VCaP (cell line): ENCODE results near the gene AQP12A.

ENCODE experiments used
- H3K27ac ChIP-seq: fragments of 450-650 bp; 2 replicates; pipeline ENCODE4 v1.5.1; 2017
- TF ChIP-seq, protein P1 (sequence below): fragments of 450-650 bp; conservative IDR thresholded peaks from 2 replicates; pipeline ENCODE4 v1.5.1; 2017; ENCODE audit warnings: mild to moderate bottlenecking, moderate library complexity

The AQP12A gene

DNA sequence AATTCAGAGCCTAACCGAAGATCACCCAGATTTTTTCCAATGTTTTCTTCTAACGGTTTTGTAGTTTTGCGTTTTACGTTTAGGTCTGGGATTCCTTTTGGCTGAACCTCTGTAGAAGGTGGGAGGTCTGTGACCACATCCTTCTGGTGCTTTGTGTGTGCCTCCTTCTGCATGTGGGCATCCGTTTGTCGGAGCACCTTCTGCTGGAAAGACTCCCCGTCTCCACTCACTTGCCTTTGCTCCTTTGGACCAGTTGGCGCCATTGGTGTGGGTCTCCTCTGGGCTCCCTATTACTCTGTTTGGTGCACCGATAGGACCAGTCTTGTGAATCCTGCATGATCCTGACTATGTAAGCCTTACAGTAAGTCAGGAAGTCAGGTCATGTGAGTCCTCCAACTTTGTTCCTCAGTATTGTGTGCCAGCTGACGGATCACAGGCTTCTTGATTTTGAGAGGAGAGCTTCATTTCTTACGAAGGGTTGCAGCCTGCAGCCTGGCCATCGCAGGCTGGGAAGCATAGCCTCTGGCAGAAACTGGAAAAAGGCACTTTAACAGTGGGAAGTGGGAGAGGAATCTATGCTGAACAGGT is 13.6 kb downstream of the AQP12A start:
- H3K27ac ChIP-seq = no peak overlapping the region
- TF ChIP-seq, protein P1, sequence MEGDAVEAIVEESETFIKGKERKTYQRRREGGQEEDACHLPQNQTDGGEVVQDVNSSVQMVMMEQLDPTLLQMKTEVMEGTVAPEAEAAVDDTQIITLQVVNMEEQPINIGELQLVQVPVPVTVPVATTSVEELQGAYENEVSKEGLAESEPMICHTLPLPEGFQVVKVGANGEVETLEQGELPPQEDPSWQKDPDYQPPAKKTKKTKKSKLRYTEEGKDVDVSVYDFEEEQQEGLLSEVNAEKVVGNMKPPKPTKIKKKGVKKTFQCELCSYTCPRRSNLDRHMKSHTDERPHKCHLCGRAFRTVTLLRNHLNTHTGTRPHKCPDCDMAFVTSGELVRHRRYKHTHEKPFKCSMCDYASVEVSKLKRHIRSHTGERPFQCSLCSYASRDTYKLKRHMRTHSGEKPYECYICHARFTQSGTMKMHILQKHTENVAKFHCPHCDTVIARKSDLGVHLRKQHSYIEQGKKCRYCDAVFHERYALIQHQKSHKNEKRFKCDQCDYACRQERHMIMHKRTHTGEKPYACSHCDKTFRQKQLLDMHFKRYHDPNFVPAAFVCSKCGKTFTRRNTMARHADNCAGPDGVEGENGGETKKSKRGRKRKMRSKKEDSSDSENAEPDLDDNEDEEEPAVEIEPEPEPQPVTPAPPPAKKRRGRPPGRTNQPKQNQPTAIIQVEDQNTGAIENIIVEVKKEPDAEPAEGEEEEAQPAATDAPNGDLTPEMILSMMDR = no peak

DNA sequence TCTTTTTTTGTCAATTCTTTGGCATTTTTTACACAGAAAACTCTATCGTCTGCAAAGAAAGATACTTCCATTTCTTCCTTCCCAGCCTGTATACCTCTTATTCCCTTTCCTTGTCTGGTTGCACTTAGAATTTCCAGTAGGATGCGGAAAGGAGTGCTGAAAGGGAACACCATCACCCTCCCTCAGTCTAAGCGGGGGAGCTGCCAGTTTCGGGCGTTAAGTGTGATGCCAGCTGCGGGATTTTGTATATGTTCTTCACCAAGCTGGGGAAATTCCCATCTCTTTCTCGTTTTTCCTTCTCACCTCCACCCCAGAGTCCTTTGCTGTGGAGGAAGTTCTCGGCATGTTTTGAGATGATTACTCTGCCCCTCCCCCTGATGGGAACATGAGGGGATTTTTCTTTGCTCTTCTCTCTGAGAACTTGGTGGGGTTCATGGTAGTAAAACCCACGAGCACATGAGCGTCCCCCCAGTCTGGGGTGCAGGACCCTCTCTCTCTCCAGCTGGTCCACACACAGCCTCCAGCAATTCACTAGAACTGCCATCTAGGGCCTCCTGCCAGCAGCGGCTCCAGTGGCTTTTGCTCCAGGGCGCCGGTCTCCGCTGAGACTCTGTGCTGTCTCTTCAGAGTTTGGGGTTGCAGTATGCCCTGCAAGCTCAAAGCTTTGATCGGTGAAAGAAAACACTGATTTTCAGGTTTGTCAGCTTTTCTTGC is 15.5 kb downstream of the AQP12A start:
- no peak overlapping the region for H3K27ac ChIP-seq
- TF ChIP-seq, protein P1 = no peak

DNA sequence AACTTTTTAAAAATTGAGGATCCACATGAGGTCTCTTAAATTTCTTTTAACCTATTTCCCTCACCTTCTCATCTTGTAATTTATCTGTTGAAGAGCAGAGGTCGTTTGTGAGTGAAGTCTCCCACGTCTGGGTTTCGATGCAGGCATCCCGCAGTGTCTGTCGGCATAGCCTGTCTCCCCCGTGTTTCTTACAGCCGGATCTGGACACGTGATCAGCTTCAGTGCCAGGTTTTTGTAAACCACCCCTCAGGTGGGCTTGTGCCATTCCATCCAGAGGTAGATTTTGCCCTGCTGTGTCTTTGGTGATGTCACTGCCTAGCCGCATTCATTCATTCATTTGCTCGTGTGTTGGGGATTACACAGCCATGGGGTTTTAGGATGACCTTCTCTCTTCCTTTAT is 16.2 kb downstream of the AQP12A start:
- TF ChIP-seq, protein P1 = no peak
- H3K27ac ChIP-seq = no peak overlapping the region

DNA sequence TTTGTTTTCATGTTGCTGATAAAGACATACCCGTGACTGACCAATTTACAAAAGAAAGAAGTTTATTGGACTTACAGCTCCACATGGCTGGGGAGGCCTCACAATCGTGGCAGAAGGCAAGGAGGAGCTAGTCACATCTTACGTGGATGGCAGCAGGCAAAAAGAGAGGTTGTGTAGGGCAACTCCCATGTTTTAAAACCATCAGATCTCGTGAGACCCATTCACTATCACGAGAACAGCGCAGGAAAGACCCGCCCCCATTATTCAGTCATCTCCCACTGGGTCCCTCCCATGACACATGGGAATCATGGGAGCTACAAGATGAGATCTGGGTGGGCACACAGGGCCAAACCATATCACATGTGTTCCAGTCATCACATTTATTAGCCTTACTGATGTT is 16.8 kb downstream of the AQP12A start:
- TF ChIP-seq, protein P1 = no peak
- H3K27ac ChIP-seq = no peak overlapping the region

DNA sequence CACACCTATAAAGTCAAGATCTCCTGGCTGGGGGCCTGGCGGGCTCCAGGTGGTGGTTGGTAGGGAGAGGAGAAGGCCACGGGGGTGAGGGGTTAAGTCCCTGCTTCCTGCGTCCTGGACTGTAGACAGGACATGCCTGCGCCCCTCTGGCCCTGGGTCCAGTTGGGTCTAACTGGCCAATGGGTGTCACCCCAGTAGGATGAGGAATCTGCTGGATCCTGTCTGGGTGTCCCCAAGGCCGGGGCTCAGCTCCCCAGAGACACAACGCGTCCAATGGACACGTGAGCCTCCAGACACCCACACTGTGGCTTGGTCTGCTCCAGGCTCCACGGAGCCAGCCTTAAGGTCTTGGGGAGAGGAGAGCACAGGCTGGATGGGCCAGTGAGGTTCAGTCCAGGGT is 19.6 kb downstream of the AQP12A start:
- TF ChIP-seq, protein P1 = no peak
- no peak overlapping the region for H3K27ac ChIP-seq

DNA sequence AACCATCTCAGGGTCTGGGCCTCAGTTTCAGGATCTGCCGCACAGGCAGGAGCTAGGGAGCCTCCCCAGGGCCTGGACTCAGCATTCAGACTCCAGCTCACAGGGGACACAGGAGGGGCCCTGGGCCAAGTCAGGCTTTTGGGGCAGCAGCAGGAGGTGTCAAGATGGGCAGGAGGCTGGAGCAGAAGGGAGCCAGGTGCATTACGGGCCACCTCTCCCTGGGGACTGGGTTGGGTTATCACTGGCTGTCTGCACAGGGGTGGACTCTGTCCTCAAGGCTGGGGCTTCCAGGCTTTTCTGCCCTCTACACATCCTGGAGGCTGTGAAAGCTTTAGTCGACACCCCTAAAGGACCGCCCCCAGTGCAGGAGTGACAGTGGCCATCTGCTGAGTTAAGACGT is 20.0 kb downstream of the AQP12A start:
- H3K27ac ChIP-seq = no peak overlapping the region
- TF ChIP-seq, protein P1 = no peak

DNA sequence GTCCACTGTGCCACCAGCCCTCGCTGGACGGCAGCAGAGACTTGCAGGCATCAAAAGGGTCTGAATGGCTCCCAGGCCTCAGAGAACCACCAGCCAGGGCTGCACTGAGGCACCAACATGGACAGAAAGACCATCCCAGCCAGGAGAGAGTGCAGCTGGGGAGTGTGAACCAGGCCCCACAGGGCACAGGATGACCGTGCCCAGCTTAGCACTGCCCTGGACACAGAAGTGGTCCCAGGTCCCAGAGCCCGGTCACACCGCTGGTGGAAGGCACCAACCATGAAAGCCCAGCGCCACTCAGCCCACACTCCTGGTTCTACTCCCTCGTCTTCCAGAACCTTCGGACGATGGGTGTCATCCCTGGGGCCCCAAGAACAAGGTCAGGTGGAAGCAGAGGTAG is 20.5 kb downstream of the AQP12A start:
- no peak overlapping the region for H3K27ac ChIP-seq
- TF ChIP-seq, protein P1 = no peak
